K562 (cell line): Measurements from ENCODE around the gene SLC24A4. TPM values are rescaled to one million over a fixed set of nuclear protein-coding genes. Genes with fewer than 3 reads are reported as not detected.

Source experiments
- ATAC-seq: fragments of 200-7000 bp; cut with Tn5 transposase; 3 replicates; pipeline ENCODE4 v1.9.1; 2020; ENCODE audit warnings: moderate library complexity
- BruUV-seq: library from RNA; stranded (reverse); fragments of 400-500 nt; replicated peaks from 2 replicates; lab custom pipeline; 2021; lab: Mats Ljungman, UMichigan
- CTCF ChIA-PET: fragments of 300-600 bp; formaldehyde crosslinking; extraction: SDS; loops from one replicate; lab custom pipeline; 2021; ENCODE audit warnings: low intra/inter-chr PET ratio; lab: Yijun Ruan, JAX
- POLR2A ChIA-PET: fragments of 300-600, 350-650 bp; sonication (Branson Sonifier 250); formaldehyde crosslinking; extraction: SDS; loops from one replicate; lab custom pipeline; 2021; ENCODE audit warnings: antibody characterized with exemption, inconsistent platforms; lab: Yijun Ruan, JAX
- DNase-seq, 4 experiments: peaks; one replicate each; pipeline versions ENCODE4 v3.0.0 to v3.0.0-alpha.2; 2011 to 2018; ENCODE audit warnings: low spot score in 3 of 4, mixed read lengths in 3 of 4; ENCODE audit errors: extremely low read depth in 1 of 4
- FAIRE-seq: peaks from 2 replicates; lab custom pipeline; 2011; peaks lifted over from hg19 to GRCh38; lab: Jason Lieb, UNC
- H2AFZ ChIP-seq: 2 replicates; pipeline ENCODE4 v1.6.0; 2011; ENCODE audit warnings: low read depth, low read length, control low read depth, inconsistent platforms
- H3K27ac ChIP-seq: fragments of 200-600 bp; 3 replicates; pipeline ENCODE4 v1.8.0; 2011; ENCODE audit warnings: low read depth, mild to moderate bottlenecking, control low read depth, inconsistent platforms, low read length, moderate library complexity, mixed read lengths; ENCODE audit errors: extremely low read depth
- H3K27me3 ChIP-seq, 2 experiments: fragments of 300-600 bp in 1 of 2; 2 replicates in 1 of 2; 3 replicates in 1 of 2; pipeline versions ENCODE4 v1.6.0 to v1.8.0; 2011; ENCODE audit warnings: inconsistent platforms in 2 of 2, low read length in 2 of 2, mild to moderate bottlenecking in 1 of 2, mixed read lengths in 1 of 2, moderate library complexity in 1 of 2; ENCODE audit not compliant: control insufficient read depth in 2 of 2, insufficient read depth in 2 of 2
- H3K36me3 ChIP-seq: fragments of 300-600 bp; 3 replicates; pipeline ENCODE4 v1.8.0; 2011; ENCODE audit warnings: mild to moderate bottlenecking, low read length, inconsistent platforms; ENCODE audit not compliant: control insufficient read depth, insufficient read depth
- H3K4me1 ChIP-seq, 2 experiments: fragments of 200-600 bp in 1 of 2; replicated peaks in 1 of 2; 2 replicates in 1 of 2; 3 replicates in 1 of 2; pipeline versions ENCODE4 v1.5.1 to v1.8.0; 2011; ENCODE audit warnings: inconsistent platforms in 2 of 2, low read length in 2 of 2, mild to moderate bottlenecking in 1 of 2, mixed read lengths in 1 of 2, moderate library complexity in 1 of 2; ENCODE audit not compliant: control insufficient read depth in 2 of 2, insufficient read depth in 2 of 2
- H3K4me2 ChIP-seq: 2 replicates; pipeline ENCODE4 v1.6.1; 2011; ENCODE audit warnings: low read length, control low read depth, inconsistent platforms, mixed read lengths; ENCODE audit not compliant: insufficient read depth
- H3K4me3 ChIP-seq: fragments of 200-600 bp; sonication (generic), shearing (Covaris generic); 2 replicates; pipeline ENCODE4 v1.5.1; 2016; ENCODE audit warnings: control low read depth, inconsistent platforms
- H3K79me2 ChIP-seq: fragments of 200-600 bp; 3 replicates; pipeline ENCODE4 v1.8.0; 2011; ENCODE audit warnings: low read length, inconsistent platforms; ENCODE audit not compliant: control insufficient read depth, insufficient read depth
- H3K9ac ChIP-seq, 2 experiments: 2 replicates each; pipeline versions ENCODE4 v1.6.0 to v1.6.1; 2011; ENCODE audit warnings: low read depth in 2 of 2, low read length in 2 of 2, control low read depth in 1 of 2, inconsistent platforms in 1 of 2, mild to moderate bottlenecking in 1 of 2, mixed read lengths in 1 of 2; ENCODE audit not compliant: insufficient read depth in 1 of 2
- H3K9me1 ChIP-seq: one replicate; pipeline ENCODE4 v1.6.0; 2011; ENCODE audit warnings: inconsistent platforms, mild to moderate bottlenecking, low read length, moderate library complexity; ENCODE audit not compliant: control insufficient read depth, insufficient read depth
- H3K9me3 ChIP-seq: replicated peaks from 2 replicates; pipeline ENCODE4 v1.5.1; 2011; ENCODE audit warnings: low read depth, low read length, inconsistent platforms; ENCODE audit not compliant: control insufficient read depth, insufficient read depth
- H4K20me1 ChIP-seq: replicated peaks from 2 replicates; pipeline ENCODE4 v1.6.1; 2011; ENCODE audit warnings: low read length, inconsistent platforms, mixed read lengths; ENCODE audit not compliant: control insufficient read depth, insufficient read depth
- CTCF ChIP-seq, 3 experiments: IDR thresholded peaks in 2 of 3; conservative IDR thresholded peaks in 1 of 3; 2 replicates each; pipeline ENCODE4 v1.5.1; 2011 to 2012; ENCODE audit warnings: low read length in 3 of 3, mild to moderate bottlenecking in 3 of 3, control low read depth in 2 of 3, improper control_type of control experiment in 1 of 3, inconsistent platforms in 1 of 3, low read depth in 1 of 3, mixed read lengths in 1 of 3, moderate library complexity in 1 of 3; ENCODE audit not compliant: insufficient read depth in 2 of 3
- DMBX1 ChIP-seq: fragments of 250-450 bp; sonication (Bioruptor Pico); IDR thresholded peaks from 2 replicates; pipeline ENCODE4 v1.8.0; 2022; ENCODE audit warnings: inconsistent platforms, mild to moderate bottlenecking, moderate library complexity, borderline replicate concordance
- ETS1 ChIP-seq: conservative IDR thresholded peaks from 2 replicates; pipeline ENCODE4 v1.6.1; 2011; ENCODE audit warnings: low read depth, mild to moderate bottlenecking, low read length; ENCODE audit not compliant: control insufficient read depth
- MEF2D ChIP-seq: conservative IDR thresholded peaks from 2 replicates; pipeline ENCODE4 v1.6.1; 2016; ENCODE audit warnings: low read depth, missing genetic modification characterization, missing compliant biosample characterization
- MYNN ChIP-seq, 2 experiments: sonication (generic); formaldehyde crosslinking in 1 of 2; IDR thresholded peaks; 2 replicates each; pipeline versions ENCODE4 v1.5.0 to v1.6.1; 2016 to 2020; ENCODE audit warnings: antibody characterized with exemption in 1 of 2, missing genetic modification reagents in 1 of 2
- POLR2G ChIP-seq: fragments of 200-400 bp; formaldehyde crosslinking; IDR thresholded peaks from 2 replicates; pipeline ENCODE4 v1.6.1; 2017; ENCODE audit warnings: low read depth, mild to moderate bottlenecking, antibody characterized with exemption, low read length, moderate library complexity
- RFX7 ChIP-seq: fragments of 250-450 bp; sonication (Bioruptor Pico); IDR thresholded peaks from 2 replicates; pipeline ENCODE4 v1.5.1; 2021; ENCODE audit warnings: mild to moderate bottlenecking
- TBP ChIP-seq: optimal IDR thresholded peaks from 2 replicates; pipeline ENCODE3; 2011; ENCODE audit warnings: low read depth, low read length, improper control_type of control experiment
- WGBS: fragments of 100-300 bp; shearing (Covaris generic); methylation state at CpG from one replicate; pipeline ENCODE4 v1.1.6; 2016; ENCODE audit warnings: low coverage, mixed read lengths; ENCODE audit not compliant: insufficient coverage; ENCODE audit errors: missing lambda C conversion rate; 5-methylcytosine and 5-hydroxymethylcytosine counted together
- in situ Hi-C: fragments of 300-500 bp; cut with MboI; formaldehyde crosslinking; loops from 4 replicates; pipeline ENCODE4 v1.15.0; 2018; ENCODE audit warnings: inconsistent platforms, mixed read lengths
- intact Hi-C: fragments of 100-400 bp; cut with micrococcal nuclease; formaldehyde crosslinking; loops from 2 replicates; pipeline ENCODE4 v1.14.2; 2022
- polyA plus RNA-seq, 8 experiments: library from polyadenylated mRNA; depleted of rRNA in 4 of 8; stranded (reverse) in 5 of 8; unstranded in 3 of 8; fragments of >200 nt; fragmentation: Nextera tagmentation in 2 of 8; fragmentation: Illumina TruSeq in 1 of 8; extraction: Ambion mirVana in 2 of 8; extraction: Trizol in 1 of 8; gene quantifications; 2 replicates each; pipeline versions ENCODE4 v1.2.1 to v1.2.3, GENCODE V29; 2011 to 2014; ENCODE audit warnings: inconsistent platforms in 1 of 8, missing spikeins in 1 of 8
- total RNA-seq, 7 experiments: library from RNA; depleted of rRNA in 6 of 7; stranded (reverse); fragments of >200 nt in 6 of 7; fragmentation: Illumina TruSeq in 2 of 7; extraction: Trizol in 2 of 7; gene quantifications; 2 replicates each; pipeline versions ENCODE4 v1.2.1 to v1.2.3, GENCODE V29; 2011 to 2021; ENCODE audit warnings: low replicate concordance in 1 of 7

Gene SLC24A4
- total and polyA plus RNA-seq, 9 of the 15 experiments (the other 6 are each of a cell fraction or from before 2014, with no cell fraction given), result not detected

- TF ChIP-seq ETS1, result no peak
- TF ChIP-seq DMBX1 (CRISPR knock-in tag), result no peak
- TF ChIP-seq MYNN (IDR thresholded peaks at IDR 0.05), result no peak
- no peak for TF ChIP-seq MYNN (CRISPR knock-in tag; IDR thresholded peaks at IDR 0.05)
- no peak for TF ChIP-seq MEF2D (tag)
- no peak for TF ChIP-seq POLR2G
- TF ChIP-seq, all 486 proteins: peak for 0
Measured at GRCh38 chr14:92323916-92324818, 1.2 kb downstream of the SLC24A4 start (continued).

GRCh38 chr14:92325835-92326234 lies 2.9 kb downstream of the SLC24A4 start:
- Histone ChIP-seq H2AFZ (no peak overlapping the region), H3K9me3 (no peaks in the 10 kb centered on the region), H3K79me2 (no peaks in the 10 kb centered on the region), H4K20me1 (no peaks in the 10 kb centered on the region; the same call in 1 of the 2 replicates)
- BruUV-seq, result no TSS peak
- no peak for FAIRE-seq
- in situ Hi-C loops, result no loop called here
- CTCF ChIA-PET, result no interaction called here
- ATAC-seq, result peak; percentile 71
- WGBS, result 0% methylated on average over 4 of the region's 4 CpGs
- TF ChIP-seq RFX7, result no peak
- TF ChIP-seq CTCF (IDR thresholded peaks at IDR 0.05 in 2 of 3, conservative IDR thresholded peaks at IDR 0.05 in 1 of 3; ENCODE audit: insufficient read depth in 2 of 3, low read depth in 1 of 3, low read length in 3 of 3), result 0 out of 6 replicates have a peak, but pooled peaks of 2 of the 3 experiments have one; percentile 2 to 15
- TF ChIP-seq TBP, result no peak
- TF ChIP-seq, all 486 proteins: peak for 1
- no peak overlapping the region for H3K4me2 ChIP-seq
- H3K9ac ChIP-seq, result no peak overlapping the region
- no peaks in the 10 kb centered on the region for H3K36me3 ChIP-seq
- no peaks in the 10 kb centered on the region for H3K9me1 ChIP-seq
- intact Hi-C loops, result no loop called here
- peaks cover 0 to 35% of the 10 kb centered on the region in 2 experiments; a peak in 3 of 5 replicates for H3K27me3 ChIP-seq
- no peak overlapping the region for H3K4me3 ChIP-seq
- peak in 1 of 4 experiments; percentile 4 for DNase-seq
- no peak overlapping the region for H3K27ac ChIP-seq
- POLR2A ChIA-PET, result no interaction called here
- H3K4me1 ChIP-seq, result no peaks in the 10 kb centered on the region; a peak in 1 of 5 replicates
